Stomach (tissue), 9 donors: Measurements from ENCODE around the gene CIC. TPM values are rescaled to one million over a fixed set of nuclear protein-coding genes. Genes with fewer than 3 reads are reported as not detected.

Experiments used
- DNase-seq, 2 donors: peaks; one replicate each; pipeline versions ENCODE4 v3.0.0 to v3.0.0-alpha.2; 2013 to 2019
- H3K27ac ChIP-seq, 5 donors: fragments of 200-600 bp in 4 of 5; sonication (generic) in 4 of 5; one replicate each; pipeline ENCODE4 v1.5.1; 2013 to 2019; ENCODE audit warnings: mild to moderate bottlenecking in 1 of 5, moderate library complexity in 1 of 5
- H3K27me3 ChIP-seq, 3 donors: fragments of 200-600 bp; sonication (generic); one replicate each; pipeline ENCODE4 v1.5.1; 2017 to 2019; ENCODE audit warnings: mixed run types in 1 of 3
- H3K36me3 ChIP-seq, 4 donors: fragments of 200-600 bp; sonication (generic); 1 replicate in 3 of 4; 2 replicates in 1 of 4; pipeline ENCODE4 v1.5.1; 2016 to 2019
- H3K4me1 ChIP-seq, 4 donors: fragments of 200-600 bp; sonication (generic); one replicate each; pipeline ENCODE4 v1.5.1; 2016 to 2019
- H3K4me3 ChIP-seq, 4 donors: fragments of 200-600 bp; sonication (generic) in 3 of 4; one replicate each; pipeline ENCODE4 v1.5.1; 2016 to 2019; ENCODE audit warnings: mild to moderate bottlenecking in 1 of 4
- H3K9me3 ChIP-seq, 4 donors: fragments of 200-600 bp; sonication (generic); one replicate each; pipeline ENCODE4 v1.5.1; 2016 to 2019
- CTCF ChIP-seq, 7 experiments: fragments of 450-650 bp in 4 of 7; fragments of 200-600 bp in 3 of 7; sonication (generic) in 3 of 7; IDR thresholded peaks; one replicate each; pipeline ENCODE4 v1.5.1; 2016 to 2019; ENCODE audit warnings: antibody characterized with exemption in 7 of 7, control low read depth in 2 of 7, mild to moderate bottlenecking in 1 of 7
- EP300 ChIP-seq: sonication (generic); formaldehyde crosslinking; IDR thresholded peaks from one replicate; pipeline ENCODE4 v1.6.1; 2017; ENCODE audit warnings: antibody characterized with exemption
- POLR2A ChIP-seq, 4 donors: fragments of 450-650 bp; IDR thresholded peaks; one replicate each; pipeline ENCODE4 v1.6.1; 2016; ENCODE audit warnings: antibody characterized with exemption in 4 of 4, control low read depth in 2 of 4, mild to moderate bottlenecking in 1 of 4, moderate library complexity in 1 of 4
- POLR2AphosphoS5 ChIP-seq, 3 donors: sonication (generic); formaldehyde crosslinking; IDR thresholded peaks; one replicate each; pipeline ENCODE4 v1.6.1; 2016; ENCODE audit warnings: antibody characterized with exemption in 3 of 3
- WGBS, 5 donors: extraction: QIAGEN DNeasy Blood & Tissue Kit in 3 of 5; methylation state at CpG; one replicate each; pipeline versions ENCODE4 v1.1.5 to v1.1.7; 2013 to 2018; 5-methylcytosine and 5-hydroxymethylcytosine counted together
- intact Hi-C: fragments of 100-400 bp; cut with DNase I; formaldehyde crosslinking; loops from one replicate; pipeline ENCODE4 v1.15.1; 2023; ENCODE audit warnings: low total_unique reads
- polyA plus RNA-seq, 3 donors: library from polyadenylated mRNA; stranded (reverse); fragments of 200-250 nt; gene quantifications; one replicate each; pipeline ENCODE4 v1.2.3, GENCODE V29; 2013
- total RNA-seq, 5 donors: library from RNA; depleted of rRNA; stranded (reverse); fragments of >200 nt; gene quantifications; one replicate each; pipeline versions ENCODE4 v1.1.0 to v1.2.3, GENCODE V29; 2014 to 2016
- donor health status: healthy with polysubstance abuse.
- donor health status: Bipolar disorder and iron deficiency.
- donor health status: healthy.

CIC gene
- total and polyA plus RNA-seq, 8 donors: 15.4 to 60.3 (median 26.6) TPM

- intact Hi-C loops: loop anchor here (5.0 kb wide), 1 partner anchor 41 kb away; no protein-coding TSS in a partner anchor
- Histone ChIP-seq H3K36me3 (peaks cover 63 to 69% (median 68%) of the 10 kb centered on the region in 4 donors), H3K27ac (peak overlapping the region in 1 of 5 donors; percentile 15), H3K9me3 (no peaks in the 10 kb centered on the region), H3K4me3 (no peak overlapping the region), H3K4me1 (peaks cover 22 to 70% (median 49%) of the 10 kb centered on the region in 4 donors), H3K27me3 (no peaks in the 10 kb centered on the region)
- TF ChIP-seq POLR2A (IDR thresholded peaks at IDR 0.05) (no peak), CTCF (IDR thresholded peaks at IDR 0.05) (no peak), POLR2AphosphoS5 (IDR thresholded peaks at IDR 0.05) (no peak), EP300 (no peak)
- 76 to 92% (median 82%) methylated on average over 4 of the region's 4 CpGs for WGBS, 5 donors
- no peak for DNase-seq
Observed at GRCh38 chr19:42288387-42288786, 19.3 kb downstream of the CIC start.

- Histone ChIP-seq H3K4me1 (peaks cover 21 to 68% (median 47%) of the 10 kb centered on the region in 4 donors), H3K9me3 (no peaks in the 10 kb centered on the region), H3K27me3 (no peaks in the 10 kb centered on the region), H3K27ac (peak overlapping the region in 1 of 5 donors; percentile 15), H3K4me3 (no peak overlapping the region), H3K36me3 (peaks cover 69 to 75% (median 74%) of the 10 kb centered on the region in 4 donors)
- TF ChIP-seq POLR2AphosphoS5 (IDR thresholded peaks at IDR 0.05) (no peak), POLR2A (IDR thresholded peaks at IDR 0.05) (no peak), EP300 (no peak), CTCF (IDR thresholded peaks at IDR 0.05) (no peak)
- intact Hi-C loops: loop anchor here (5.0 kb wide), 1 partner anchor 42 kb away; no protein-coding TSS in a partner anchor
- no peak for DNase-seq
- WGBS, 5 donors: 85 to 94% (median 91%) methylated on average over 18 to 22 of the region's 22 CpGs
Observed at GRCh38 chr19:42288881-42289555, 20.0 kb downstream of the CIC start.

GRCh38 chr19:42289556-42290041 lies 20.5 kb downstream of the CIC start:
- intact Hi-C loops: loop anchor here (5.0 kb wide), 1 partner anchor 42 kb away; no protein-coding TSS in a partner anchor
- no peaks in the 10 kb centered on the region for H3K27me3 ChIP-seq
- TF ChIP-seq CTCF (IDR thresholded peaks at IDR 0.05): no peak
- TF ChIP-seq EP300: no peak
- TF ChIP-seq POLR2A (IDR thresholded peaks at IDR 0.05): no peak
- TF ChIP-seq POLR2AphosphoS5 (IDR thresholded peaks at IDR 0.05): no peak
- H3K4me1 ChIP-seq: peaks cover 21 to 66% (median 46%) of the 10 kb centered on the region in 4 donors
- H3K9me3 ChIP-seq: no peaks in the 10 kb centered on the region
- H3K4me3 ChIP-seq: no peak overlapping the region
- WGBS, 5 donors: 85 to 88% (median 85%) methylated on average over 8 of the region's 8 CpGs
- peaks cover 75 to 81% (median 80%) of the 10 kb centered on the region in 4 donors for H3K36me3 ChIP-seq
- no peak for DNase-seq
- no peak overlapping the region for H3K27ac ChIP-seq

GRCh38 chr19:42290136-42290522 lies 21.1 kb downstream of the CIC start:
- H3K36me3 ChIP-seq: peaks cover 76 to 86% (median 85%) of the 10 kb centered on the region in 4 donors
- 77 to 84% (median 78%) methylated on average over 11 to 13 of the region's 13 CpGs for WGBS, 5 donors
- DNase-seq: no peak

More at GRCh38 chr19:42290136-42290522, 21.1 kb downstream of the CIC start:
- TF ChIP-seq EP300 (no peak), POLR2A (IDR thresholded peaks at IDR 0.05) (no peak), POLR2AphosphoS5 (IDR thresholded peaks at IDR 0.05) (no peak), CTCF (IDR thresholded peaks at IDR 0.05) (no peak)
- intact Hi-C loops: no loop called here
- Histone ChIP-seq H3K4me3 (no peak overlapping the region), H3K9me3 (no peaks in the 10 kb centered on the region), H3K27me3 (no peaks in the 10 kb centered on the region), H3K27ac (no peak overlapping the region), H3K4me1 (peaks cover 18 to 61% (median 41%) of the 10 kb centered on the region in 4 donors)
